ENCODE measurements around the gene TRIM41. TPM values are rescaled to one million over a fixed set of nuclear protein-coding genes. Genes with fewer than 3 reads are reported as not detected.
A peak's percentile ranks its signal among the peaks of the same experiment; 100 is the strongest.

Gene TRIM41
- total RNA-seq, 1 experiment from 2014 or later, result 34.2 TPM

DNA sequence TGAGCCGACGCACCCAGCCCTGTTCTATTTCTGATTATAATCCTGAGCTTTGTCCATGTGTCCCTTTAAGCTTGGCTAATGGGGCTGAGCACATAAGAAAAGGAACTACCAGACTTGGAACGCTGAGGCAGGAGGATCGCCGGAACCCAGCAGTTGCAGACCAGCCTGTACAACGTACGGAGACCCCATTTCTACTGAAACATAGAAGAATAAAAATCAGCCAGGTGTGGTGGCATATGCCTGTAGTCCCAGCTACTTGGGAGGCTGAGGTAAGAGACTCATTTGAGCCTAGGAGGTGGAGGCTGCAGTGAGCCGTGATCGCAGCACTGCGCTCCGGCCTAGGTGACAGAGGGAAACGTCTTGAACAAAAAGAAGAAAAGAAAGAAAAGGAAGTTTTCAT is 40.4 kb upstream of the TRIM41 start:
- Histone ChIP-seq H3K27me3 (ENCODE audit: insufficient read depth, low read length) (no peaks in the 10 kb centered on the region), H3K27ac (ENCODE audit: insufficient read length, low read depth, low read length) (no peak overlapping the region), H4K91ac (ENCODE audit: insufficient read length, low read depth, low read length) (no peak overlapping the region), H3K14ac (ENCODE audit: insufficient read depth, low read length) (no peak overlapping the region), H3K79me2 (ENCODE audit: insufficient read depth, low read length) (no peaks in the 10 kb centered on the region), H3T11ph (ENCODE audit: low read length) (no peak overlapping the region), H2BK15ac (ENCODE audit: low read depth, low read length) (no peak overlapping the region), H4K20me1 (ENCODE audit: control insufficient read depth, insufficient read depth, insufficient read length) (no peaks in the 10 kb centered on the region), H4K5ac (ENCODE audit: insufficient read length, low read depth, low read length) (no peak overlapping the region), H2AK5ac (ENCODE audit: insufficient read length, low read length) (no peak overlapping the region), H3K79me1 (ENCODE audit: insufficient read depth, low read depth, low read length, poor library complexity, severe bottlenecking) (no peaks in the 10 kb centered on the region), H3K18ac (ENCODE audit: insufficient read length, low read depth, low read length) (no peak overlapping the region), H2AFZ (ENCODE audit: low read length) (no peak overlapping the region), H3K4me1 (ENCODE audit: insufficient read depth, low read length) (no peaks in the 10 kb centered on the region), H4K8ac (replicated peaks; ENCODE audit: insufficient read length, low read depth, low read length) (no peak overlapping the region), H2BK12ac (ENCODE audit: insufficient read length, low read depth, low read length) (no peak overlapping the region), H2BK20ac (ENCODE audit: low read depth, low read length, poor library complexity, severe bottlenecking) (no peak overlapping the region), H3K9me3 (ENCODE audit: control insufficient read depth, low read depth, low read length) (no peaks in the 10 kb centered on the region), H2BK5ac (ENCODE audit: insufficient read length, low read length) (no peak overlapping the region), H3K4ac (ENCODE audit: low read depth, low read length) (no peak overlapping the region), H3K23ac (ENCODE audit: insufficient read length, low read depth, low read length) (no peak overlapping the region), H3K23me2 (ENCODE audit: insufficient read length, low read depth, low read length, poor library complexity, severe bottlenecking) (peaks cover 3% of the 10 kb centered on the region), H3K4me2 (ENCODE audit: insufficient read depth, insufficient read length, low read length) (no peak overlapping the region), H2BK120ac (ENCODE audit: low read depth, low read length, poor library complexity, severe bottlenecking) (no peak overlapping the region), H3K56ac (ENCODE audit: insufficient read length, low read depth, low read length) (no peak overlapping the region), H3K9ac (ENCODE audit: extremely low read depth, insufficient read length, low read length) (no peak overlapping the region)
- H3K27me3 Mint-ChIP-seq (ENCODE audit: low read depth), result peaks cover 7% of the 10 kb centered on the region
- TF ChIP-seq, protein P1, sequence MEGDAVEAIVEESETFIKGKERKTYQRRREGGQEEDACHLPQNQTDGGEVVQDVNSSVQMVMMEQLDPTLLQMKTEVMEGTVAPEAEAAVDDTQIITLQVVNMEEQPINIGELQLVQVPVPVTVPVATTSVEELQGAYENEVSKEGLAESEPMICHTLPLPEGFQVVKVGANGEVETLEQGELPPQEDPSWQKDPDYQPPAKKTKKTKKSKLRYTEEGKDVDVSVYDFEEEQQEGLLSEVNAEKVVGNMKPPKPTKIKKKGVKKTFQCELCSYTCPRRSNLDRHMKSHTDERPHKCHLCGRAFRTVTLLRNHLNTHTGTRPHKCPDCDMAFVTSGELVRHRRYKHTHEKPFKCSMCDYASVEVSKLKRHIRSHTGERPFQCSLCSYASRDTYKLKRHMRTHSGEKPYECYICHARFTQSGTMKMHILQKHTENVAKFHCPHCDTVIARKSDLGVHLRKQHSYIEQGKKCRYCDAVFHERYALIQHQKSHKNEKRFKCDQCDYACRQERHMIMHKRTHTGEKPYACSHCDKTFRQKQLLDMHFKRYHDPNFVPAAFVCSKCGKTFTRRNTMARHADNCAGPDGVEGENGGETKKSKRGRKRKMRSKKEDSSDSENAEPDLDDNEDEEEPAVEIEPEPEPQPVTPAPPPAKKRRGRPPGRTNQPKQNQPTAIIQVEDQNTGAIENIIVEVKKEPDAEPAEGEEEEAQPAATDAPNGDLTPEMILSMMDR (conservative IDR thresholded peaks at IDR 0.05), result no peak
- H3K4me1 Mint-ChIP-seq, result peaks cover 9 to 13% of the 10 kb centered on the region in 2 experiments
- H3K36me3 Mint-ChIP-seq (ENCODE audit: insufficient read depth in 1 of 3, low read depth in 3 of 3), result peaks cover 0 to 4% (median 2%) of the 10 kb centered on the region in 3 experiments; a peak in 3 of 7 replicates
- H3K9me3 Mint-ChIP-seq, result peaks cover 7 to 17% of the 10 kb centered on the region in 2 experiments
- whole genome bisulfite sequencing (ENCODE audit: extremely low coverage, insufficient read length, low lambda C conversion rate), result no CpG with 5 or more reads among the region's 12 CpGs
- H3K27ac Mint-ChIP-seq, result no peak overlapping the region; a peak in 2 of 7 replicates
- peak overlapping the region; percentile 41 to 65; a peak in 4 of 5 replicates for H3K4me3 Mint-ChIP-seq
- DNase-seq, result no peak

All from H9 (cell line).